Measurements from ENCODE around the gene BEAN1. TPM values are rescaled to one million over a fixed set of nuclear protein-coding genes. Genes with fewer than 3 reads are reported as not detected.

The BEAN1 gene
- polyA plus RNA-seq, 4 donors = 1.1 to 1.9 (median 1.4) TPM

GRCh38 chr16:66391726-66392670 lies 35.1 kb upstream of the BEAN1 start:
- no peak for DNase-seq (ENCODE audit: low read depth in 4 of 4, low spot score in 3 of 4)

DNA sequence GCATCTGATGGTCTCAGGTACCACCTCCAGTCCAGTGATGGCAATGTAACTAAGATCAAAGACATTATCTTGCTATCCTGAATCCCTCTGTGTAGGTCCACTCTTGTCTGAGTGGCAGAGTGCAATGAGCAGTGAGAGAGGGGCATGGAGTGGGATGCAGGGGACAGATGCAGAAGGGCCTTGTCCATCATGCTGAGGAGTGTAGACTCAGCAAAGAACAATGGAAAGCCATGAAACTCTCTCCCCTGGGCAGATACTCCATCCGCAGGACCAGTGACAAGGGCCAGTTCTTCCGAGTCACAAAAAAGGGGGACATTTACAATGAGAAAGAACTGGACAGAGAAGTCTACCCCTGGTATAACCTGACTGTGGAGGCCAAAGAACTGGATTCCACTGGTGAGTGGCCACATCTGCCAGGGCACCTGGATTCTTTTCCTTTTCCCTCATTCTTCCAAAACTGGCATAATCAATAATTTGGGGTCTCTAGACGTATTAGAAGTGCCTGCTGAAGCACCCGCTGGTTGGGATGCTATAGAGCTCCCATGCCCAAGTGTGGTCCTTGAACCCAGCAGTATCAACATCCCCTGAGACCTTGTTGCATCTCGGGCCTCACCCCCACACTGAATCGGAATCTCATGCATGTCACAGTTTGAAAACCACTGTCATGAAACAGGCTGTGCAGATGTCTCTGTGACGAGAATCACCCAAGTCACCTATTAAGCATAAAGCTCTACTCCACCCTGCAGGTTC lies 31.1 kb upstream of the BEAN1 start:
- DNase-seq (ENCODE audit: low read depth in 4 of 4, low spot score in 3 of 4) = no peak

DNA sequence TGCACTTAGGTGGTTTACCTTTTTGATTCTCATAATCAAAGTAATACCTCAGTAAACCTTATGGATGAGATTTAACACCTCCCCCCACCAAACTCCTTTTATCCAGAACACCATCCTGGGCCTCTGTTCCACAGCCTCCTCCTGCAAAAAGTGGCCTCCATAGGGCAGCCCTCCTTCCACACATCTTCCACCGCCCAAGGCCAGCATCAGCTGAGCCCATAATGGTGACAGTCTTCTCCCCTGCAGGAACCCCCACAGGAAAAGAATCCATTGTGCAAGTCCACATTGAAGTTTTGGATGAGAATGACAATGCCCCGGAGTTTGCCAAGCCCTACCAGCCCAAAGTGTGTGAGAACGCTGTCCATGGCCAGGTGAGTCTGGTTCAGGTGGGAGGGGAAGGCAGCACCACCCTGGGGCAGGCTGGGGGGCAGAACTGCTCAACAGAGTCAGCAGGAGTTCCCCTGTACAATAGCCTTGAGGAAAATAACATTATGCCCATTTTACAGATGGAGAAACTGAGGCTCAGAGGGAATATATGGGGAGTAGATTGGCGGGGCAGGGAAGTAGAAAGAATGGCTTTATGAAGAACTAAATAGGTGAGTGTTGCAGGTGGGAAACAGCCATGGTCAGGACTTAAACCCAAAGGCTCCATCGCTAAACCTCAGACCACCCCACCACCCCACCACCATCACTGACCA lies 29.2 kb upstream of the BEAN1 start:
- no peak for DNase-seq (ENCODE audit: low read depth in 4 of 4, low spot score in 3 of 4)

DNA sequence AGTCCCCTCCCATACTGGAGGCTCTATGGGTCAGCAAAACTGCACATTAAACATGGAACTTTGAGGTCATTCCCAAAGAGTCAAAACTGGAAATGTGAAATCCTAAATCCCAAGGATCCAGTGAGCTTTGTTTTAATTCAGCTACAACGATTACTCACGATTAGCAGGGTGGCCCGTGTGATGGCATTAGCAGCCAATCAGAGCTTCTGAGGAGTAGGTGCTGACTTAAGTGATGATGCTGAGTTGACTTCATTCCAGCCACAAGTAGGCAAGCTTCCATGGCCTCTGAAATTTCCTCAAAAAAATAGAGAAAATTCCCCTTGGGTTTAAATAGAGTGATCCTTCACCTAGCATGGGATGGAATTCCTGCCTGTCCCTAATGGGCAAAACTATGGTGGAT lies 28.1 kb upstream of the BEAN1 start:
- DNase-seq (ENCODE audit: low read depth in 4 of 4, low spot score in 3 of 4) = no peak

DNA sequence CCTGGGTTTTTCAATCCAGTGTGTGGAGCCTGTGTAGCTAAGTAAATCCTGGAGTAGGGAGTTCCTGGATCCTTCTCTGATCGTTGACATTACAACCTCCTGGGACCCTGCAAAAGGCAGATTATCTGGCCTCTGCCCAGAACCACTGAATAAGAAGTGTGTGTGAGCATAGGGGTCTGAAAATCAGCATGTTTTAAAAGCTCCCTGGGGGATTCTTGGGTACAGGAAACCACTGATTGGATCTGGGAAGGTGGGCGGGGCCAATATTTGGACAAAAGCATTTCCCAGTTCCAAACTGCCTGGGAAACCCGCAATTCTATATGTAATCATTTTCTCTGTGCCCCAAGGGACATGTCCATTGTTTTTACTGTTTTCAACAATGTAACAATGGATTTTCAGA lies 27.2 kb upstream of the BEAN1 start:
- no peak for DNase-seq (ENCODE audit: low read depth in 4 of 4, low spot score in 3 of 4)

GRCh38 chr16:66400503-66401380 lies 26.4 kb upstream of the BEAN1 start:
- no peak for DNase-seq (ENCODE audit: low read depth in 4 of 4, low spot score in 3 of 4)

GRCh38 chr16:66401610-66402009 lies 25.5 kb upstream of the BEAN1 start:
- DNase-seq (ENCODE audit: low read depth in 4 of 4, low spot score in 3 of 4) = no peak

GRCh38 chr16:66402166-66402565 lies 24.9 kb upstream of the BEAN1 start:
- DNase-seq (ENCODE audit: low read depth in 4 of 4, low spot score in 3 of 4) = no peak

GRCh38 chr16:66402591-66403230 lies 24.4 kb upstream of the BEAN1 start:
- no peak for DNase-seq (ENCODE audit: low read depth in 4 of 4, low spot score in 3 of 4)

DNA sequence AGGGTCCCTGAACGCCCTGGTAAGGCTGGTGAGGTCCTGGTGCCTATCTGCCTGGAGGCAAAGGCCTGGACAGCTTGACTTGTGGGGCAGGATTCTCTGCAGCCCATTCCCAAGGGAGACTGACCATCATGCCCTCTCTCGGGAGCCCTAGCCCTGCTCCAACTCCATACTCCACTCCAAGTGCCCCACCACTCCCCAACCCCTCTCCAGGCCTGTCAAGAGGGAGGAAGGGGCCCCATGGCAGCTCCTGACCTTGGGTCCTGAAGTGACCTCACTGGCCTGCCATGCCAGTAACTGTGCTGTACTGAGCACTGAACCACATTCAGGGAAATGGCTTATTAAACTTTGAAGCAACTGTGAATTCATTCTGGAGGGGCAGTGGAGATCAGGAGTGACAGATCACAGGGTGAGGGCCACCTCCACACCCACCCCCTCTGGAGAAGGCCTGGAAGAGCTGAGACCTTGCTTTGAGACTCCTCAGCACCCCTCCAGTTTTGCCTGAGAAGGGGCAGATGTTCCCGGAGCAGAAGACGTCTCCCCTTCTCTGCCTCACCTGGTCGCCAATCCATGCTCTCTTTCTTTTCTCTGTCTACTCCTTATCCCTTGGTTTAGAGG lies 23.5 kb upstream of the BEAN1 start:
- no peak for DNase-seq (ENCODE audit: low read depth in 4 of 4, low spot score in 3 of 4)

DNA sequence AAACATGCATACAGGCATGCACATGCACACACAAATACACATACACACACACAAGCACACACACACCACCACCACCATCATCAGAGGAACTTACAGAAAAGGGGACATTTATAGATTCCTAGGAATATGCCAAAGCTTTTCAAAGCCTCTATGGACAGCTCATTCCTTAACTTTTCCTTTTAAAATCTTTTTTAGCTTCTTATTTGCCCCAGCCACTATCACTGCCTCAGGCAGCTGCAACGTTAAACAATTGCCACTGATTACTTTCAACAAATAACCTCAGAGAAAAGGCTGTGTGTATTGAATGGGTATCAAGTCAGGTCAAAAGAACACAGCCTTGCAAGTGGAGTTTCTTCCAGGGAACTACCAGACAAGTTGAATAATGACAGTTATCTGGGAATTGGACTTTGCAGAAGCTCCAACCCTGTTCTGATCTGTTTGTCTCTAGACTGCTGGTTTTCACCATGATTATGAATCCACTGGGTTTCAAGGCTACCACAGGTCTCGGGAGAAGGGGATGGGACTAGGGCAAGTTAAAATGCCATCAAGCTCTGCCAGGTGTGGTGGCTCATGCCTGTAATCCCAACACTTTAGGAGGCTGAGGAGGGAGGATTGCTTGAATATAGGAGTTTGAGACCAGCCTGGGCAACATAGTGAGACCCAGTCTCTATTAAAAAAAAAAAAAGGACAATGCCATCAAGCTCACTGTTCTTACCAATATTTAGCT lies 21.9 kb upstream of the BEAN1 start:
- DNase-seq (ENCODE audit: low read depth in 4 of 4, low spot score in 3 of 4) = no peak

- peak in 1 of 4 donors; percentile 73 for DNase-seq (ENCODE audit: low read depth in 4 of 4, low spot score in 3 of 4)
Observed at GRCh38 chr16:66406534-66407221, 20.4 kb upstream of the BEAN1 start.

GRCh38 chr16:66408163-66409048 lies 18.7 kb upstream of the BEAN1 start:
- no peak for DNase-seq (ENCODE audit: low read depth in 4 of 4, low spot score in 3 of 4)

DNA sequence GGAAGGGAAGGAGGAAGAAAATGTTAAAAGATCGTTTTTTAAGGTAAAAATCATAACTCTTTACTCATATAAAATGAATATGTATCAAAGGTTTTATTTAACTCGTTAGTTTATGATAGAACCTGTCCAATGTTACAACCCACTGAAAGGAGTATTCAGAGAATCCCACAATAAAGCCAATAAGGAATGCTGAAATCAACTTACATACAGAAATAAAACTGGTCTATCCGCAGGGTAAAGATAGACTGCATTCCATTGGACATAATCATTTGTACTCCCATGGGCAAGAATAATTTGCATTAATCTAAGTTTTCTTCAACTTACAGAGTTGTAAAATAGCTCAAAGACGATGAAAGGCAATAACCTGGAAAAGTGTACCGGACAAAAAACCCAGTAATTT lies 17.9 kb upstream of the BEAN1 start:
- DNase-seq (ENCODE audit: low read depth in 4 of 4, low spot score in 3 of 4) = no peak

GRCh38 chr16:66412182-66412581 lies 14.9 kb upstream of the BEAN1 start:
- no peak for DNase-seq (ENCODE audit: low read depth in 4 of 4, low spot score in 3 of 4)

DNA sequence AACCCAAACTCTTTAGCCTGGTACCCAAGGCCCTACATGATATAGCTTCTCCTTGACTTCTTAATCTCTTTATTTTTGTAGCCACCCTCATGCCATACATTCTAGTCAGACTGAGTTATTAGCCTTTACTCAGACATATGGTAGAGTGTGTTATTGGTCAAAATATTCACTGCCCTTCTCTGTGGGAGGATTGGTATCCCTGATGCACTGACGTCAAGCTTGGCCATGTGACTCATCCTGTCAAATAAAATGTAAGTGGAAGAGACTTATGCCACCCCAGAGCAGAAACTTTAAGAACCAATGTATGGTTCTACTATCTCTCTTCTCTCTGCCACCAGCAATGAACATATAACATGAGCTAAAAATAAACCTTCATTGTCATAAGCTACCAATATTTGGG lies 12.2 kb upstream of the BEAN1 start:
- DNase-seq (ENCODE audit: low read depth in 4 of 4, low spot score in 3 of 4) = no peak

- no peak for DNase-seq (ENCODE audit: low read depth in 4 of 4, low spot score in 3 of 4)
Observed at GRCh38 chr16:66416136-66416535, 11.0 kb upstream of the BEAN1 start.

Data from right renal pelvis (tissue), 4 donors.